ENCODE measurements around the gene SPINK9. TPM values are rescaled to one million over a fixed set of nuclear protein-coding genes. Genes with fewer than 3 reads are reported as not detected.

SPINK9 gene
- total RNA-seq, 4 donors from 2014 or later: not detected

- no peak for DNase-seq
- no peak for TF ChIP-seq EP300 (IDR thresholded peaks at IDR 0.05; ENCODE audit: low read depth)
- in situ Hi-C loops (cut with MboI; ENCODE audit: low pct_ligation_motif_present in 1 of 4, low pct_unique_long_range_greater_than_20kb in 1 of 4, low sequenced_read_pairs in 3 of 4) (no loop called here), intact Hi-C loops (cut with DNase I; ENCODE audit: low total_unique reads) (no loop called here)
- H3K4me3 ChIP-seq: no peak overlapping the region
- H3K4me1 ChIP-seq: no peaks in the 10 kb centered on the region
- H3K36me3 ChIP-seq: no peaks in the 10 kb centered on the region
- H3K9me3 ChIP-seq: no peaks in the 10 kb centered on the region
- WGBS, 2 donors (ENCODE audit: low coverage in 1 of 2): 71 to 76% methylated on average over 3 of the region's 3 CpGs
- no peaks in the 10 kb centered on the region for H3K27me3 ChIP-seq
- no peak overlapping the region for H3K27ac ChIP-seq
Measured at GRCh38 chr5:148309019-148309418, 26.3 kb upstream of the SPINK9 start.

- in situ Hi-C loops (cut with MboI; ENCODE audit: low pct_ligation_motif_present in 1 of 4, low pct_unique_long_range_greater_than_20kb in 1 of 4, low sequenced_read_pairs in 3 of 4): no loop called here
Measured at GRCh38 chr5:148309746-148310145, 25.6 kb upstream of the SPINK9 start.

GRCh38 chr5:148311484-148311883 lies 23.9 kb upstream of the SPINK9 start:
- no peak for DNase-seq
- Histone ChIP-seq H3K4me1 (no peaks in the 10 kb centered on the region), H3K36me3 (no peaks in the 10 kb centered on the region), H3K27me3 (no peaks in the 10 kb centered on the region), H3K9me3 (no peaks in the 10 kb centered on the region), H3K27ac (no peak overlapping the region), H3K4me3 (no peak overlapping the region)
- intact Hi-C loops (cut with DNase I; ENCODE audit: low total_unique reads) (no loop called here), in situ Hi-C loops (cut with MboI; ENCODE audit: low pct_ligation_motif_present in 1 of 4, low pct_unique_long_range_greater_than_20kb in 1 of 4, low sequenced_read_pairs in 3 of 4) (no loop called here)
- WGBS, 2 donors (ENCODE audit: low coverage in 1 of 2): 74 to 85% methylated on average over 1 to 3 of the region's 3 CpGs
- TF ChIP-seq POLR2AphosphoS5 (IDR thresholded peaks at IDR 0.05) (no peak), CTCF (IDR thresholded peaks at IDR 0.05) (no peak), EP300 (IDR thresholded peaks at IDR 0.05; ENCODE audit: low read depth) (no peak), POLR2A (IDR thresholded peaks at IDR 0.05) (no peak)

More at GRCh38 chr5:148309746-148310145, 25.6 kb upstream of the SPINK9 start:
- Histone ChIP-seq H3K4me3 (no peak overlapping the region), H3K4me1 (no peaks in the 10 kb centered on the region), H3K27ac (no peak overlapping the region), H3K9me3 (no peaks in the 10 kb centered on the region), H3K27me3 (no peaks in the 10 kb centered on the region), H3K36me3 (no peaks in the 10 kb centered on the region)
- intact Hi-C loops (cut with DNase I; ENCODE audit: low total_unique reads): no loop called here
- no peak for TF ChIP-seq POLR2AphosphoS5 (IDR thresholded peaks at IDR 0.05)
- no peak for TF ChIP-seq POLR2A (IDR thresholded peaks at IDR 0.05)
- TF ChIP-seq CTCF (IDR thresholded peaks at IDR 0.05): no peak
- TF ChIP-seq EP300 (IDR thresholded peaks at IDR 0.05; ENCODE audit: low read depth): no peak
- DNase-seq: no peak

GRCh38 chr5:148312153-148312552 lies 23.2 kb upstream of the SPINK9 start, which contains the start of gene SPINK7:
TSS of gene SPINK7 (plus strand) at chr5:148312423. CDS start at chr5:148312484, 61 bp downstream.
- DNase-seq: no peak

More at GRCh38 chr5:148312153-148312552, 23.2 kb upstream of the SPINK9 start, which contains the start of gene SPINK7:
- no peaks in the 10 kb centered on the region for H3K27me3 ChIP-seq
- H3K9me3 ChIP-seq: no peaks in the 10 kb centered on the region
- in situ Hi-C loops (cut with MboI; ENCODE audit: low pct_ligation_motif_present in 1 of 4, low pct_unique_long_range_greater_than_20kb in 1 of 4, low sequenced_read_pairs in 3 of 4) (no loop called here), intact Hi-C loops (cut with DNase I; ENCODE audit: low total_unique reads) (no loop called here)
- no peak within 1 kb of the TSS for H3K27ac ChIP-seq
- no peaks in the 10 kb centered on the region for H3K4me1 ChIP-seq
- WGBS, 2 donors (ENCODE audit: low coverage in 1 of 2): 61 to 80% methylated on average over 2 to 3 of the region's 3 CpGs
- no peak within 1 kb of the TSS for H3K4me3 ChIP-seq
- no peaks in the 10 kb centered on the region for H3K36me3 ChIP-seq
- no peak for TF ChIP-seq CTCF (IDR thresholded peaks at IDR 0.05)
- TF ChIP-seq POLR2A (IDR thresholded peaks at IDR 0.05): no peak
- no peak for TF ChIP-seq POLR2AphosphoS5 (IDR thresholded peaks at IDR 0.05)
- TF ChIP-seq EP300 (IDR thresholded peaks at IDR 0.05; ENCODE audit: low read depth): no peak

All from transverse colon (tissue), 4 donors.